Fibroblast of pulmonary artery (primary cell): ENCODE measurements around the gene SFXN1.

Experiments used
- DNase-seq: peaks from one replicate; pipeline ENCODE4 v3.0.0-alpha.2; 2010; ENCODE audit warnings: low read depth
- H3K4me3 ChIP-seq: replicated peaks from 2 replicates; pipeline ENCODE4 v1.5.1; 2011; ENCODE audit warnings: low read depth, mild to moderate bottlenecking, control low read depth, low read length, moderate library complexity
- CTCF ChIP-seq: IDR thresholded peaks from 2 replicates; pipeline ENCODE4 v1.5.1; 2011; ENCODE audit warnings: mild to moderate bottlenecking, control low read depth, low read length, inconsistent platforms; ENCODE audit errors: missing control alignments

SFXN1 gene, protein sequence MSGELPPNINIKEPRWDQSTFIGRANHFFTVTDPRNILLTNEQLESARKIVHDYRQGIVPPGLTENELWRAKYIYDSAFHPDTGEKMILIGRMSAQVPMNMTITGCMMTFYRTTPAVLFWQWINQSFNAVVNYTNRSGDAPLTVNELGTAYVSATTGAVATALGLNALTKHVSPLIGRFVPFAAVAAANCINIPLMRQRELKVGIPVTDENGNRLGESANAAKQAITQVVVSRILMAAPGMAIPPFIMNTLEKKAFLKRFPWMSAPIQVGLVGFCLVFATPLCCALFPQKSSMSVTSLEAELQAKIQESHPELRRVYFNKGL

DNA sequence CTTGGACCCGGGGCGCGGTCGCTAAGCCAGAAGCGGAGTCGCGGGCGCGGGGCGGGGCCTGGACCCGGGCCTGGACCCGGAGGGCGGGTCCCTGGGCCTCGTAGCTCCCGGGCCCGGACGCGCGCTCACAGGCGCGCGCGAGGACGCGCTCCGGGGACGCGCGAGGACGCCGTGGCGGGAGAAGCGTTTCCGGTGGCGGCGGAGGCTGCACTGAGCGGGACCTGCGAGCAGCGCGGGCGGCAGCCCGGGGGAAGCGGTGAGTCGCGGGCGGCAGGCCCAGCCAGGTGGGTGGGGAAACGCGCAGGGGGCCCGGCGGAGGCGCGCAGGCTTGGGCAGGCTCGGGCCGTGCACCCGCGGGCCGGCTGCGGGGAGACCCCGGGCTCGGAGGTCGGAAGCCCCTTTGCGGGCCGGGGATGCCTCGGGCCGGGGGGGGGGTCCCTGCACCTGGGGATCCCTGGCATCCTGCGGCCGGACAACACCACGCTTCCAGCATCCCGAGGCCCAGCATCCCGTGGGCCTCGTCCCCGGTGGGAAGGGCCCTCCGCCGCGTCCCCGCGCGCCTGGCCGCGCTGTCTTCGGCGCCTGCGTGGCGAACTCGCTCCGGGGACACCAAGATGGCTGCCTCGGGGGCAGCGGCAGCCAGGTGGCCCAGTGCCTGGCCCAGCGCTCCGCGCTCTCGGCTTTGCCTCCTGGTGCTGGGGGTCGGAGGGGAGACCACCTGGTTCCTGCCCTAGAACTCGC is at the start of gene SFXN1:
Gene SFXN1 (plus strand): TSS at position 177 of the 741 bp plus-strand sequence. CDS start 13,544 bp downstream, outside the sequence.
- peak within 1 kb of the TSS; percentile 89 for H3K4me3 ChIP-seq
- TF ChIP-seq CTCF, result no peak
- DNase-seq, result peak; percentile 68

DNA sequence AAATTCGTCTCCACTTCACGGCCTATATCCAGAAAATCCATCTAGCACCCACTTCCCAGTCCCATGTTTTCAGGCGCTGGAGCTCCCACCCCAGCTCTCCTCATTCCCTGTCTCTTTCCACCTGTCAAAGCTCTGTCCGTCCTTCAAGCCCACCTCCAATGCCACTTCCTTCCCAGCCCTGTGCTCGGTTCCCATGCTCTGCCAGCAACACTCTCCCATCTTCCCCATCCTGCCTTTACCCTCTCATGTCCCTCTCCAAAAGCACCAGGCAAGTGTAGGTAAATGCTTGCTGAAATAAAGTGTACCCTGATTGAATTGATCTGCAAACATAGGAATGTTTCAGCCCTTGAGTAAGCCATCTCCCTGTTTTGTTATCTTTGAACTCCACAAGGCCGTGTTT is 43.6 kb upstream of the SFXN1 start:
- DNase-seq, result no peak
- no peak for TF ChIP-seq CTCF
- H3K4me3 ChIP-seq, result no peak overlapping the region

- no peak for DNase-seq
- no peak for TF ChIP-seq CTCF
- no peak overlapping the region for H3K4me3 ChIP-seq
These were observed 42.0 kb upstream of the SFXN1 start for GRCh38 chr5:175436359-175436758.

DNA sequence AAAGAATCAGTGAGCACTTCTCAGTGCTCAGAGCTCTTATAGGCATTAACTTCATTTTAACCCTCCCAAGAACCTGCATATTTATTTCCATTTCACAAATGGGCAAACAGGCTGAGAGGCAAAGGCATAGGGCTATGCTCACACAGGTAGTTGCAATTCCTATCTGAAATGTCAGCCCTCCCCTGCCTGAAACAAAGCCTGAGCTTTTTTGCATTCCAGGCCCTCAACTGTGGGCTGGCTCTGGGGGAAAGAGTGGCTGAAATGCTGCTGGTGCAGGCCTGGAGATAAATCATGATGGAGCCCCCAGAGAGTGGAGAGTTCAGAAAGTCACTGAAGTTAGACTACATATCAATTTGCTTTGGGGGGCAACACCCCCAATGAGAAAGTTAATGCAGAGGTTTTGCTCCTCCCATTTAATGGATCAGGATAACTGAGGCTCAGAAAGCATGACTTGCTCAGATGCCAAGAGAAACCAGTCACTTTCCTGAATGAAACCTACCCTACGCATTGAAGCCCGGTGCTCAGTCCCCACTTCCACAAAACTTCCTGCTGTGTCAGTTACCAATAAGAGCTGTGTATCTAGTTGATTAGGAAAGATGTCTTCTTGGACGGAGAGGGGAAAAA is 40.0 kb upstream of the SFXN1 start:
- no peak for TF ChIP-seq CTCF
- H3K4me3 ChIP-seq, result no peak overlapping the region
- no peak for DNase-seq

GRCh38 chr5:175443514-175444059 is 34.8 kb upstream of the SFXN1 start:
- no peak for DNase-seq
- no peak for TF ChIP-seq CTCF
- no peak overlapping the region for H3K4me3 ChIP-seq

- DNase-seq, result peak; percentile 13
- no peak within 1 kb of the TSS for H3K4me3 ChIP-seq
- TF ChIP-seq CTCF, result peak; percentile 8
These were observed 34.1 kb upstream of the SFXN1 start, which contains the start of gene DRD1 for GRCh38 chr5:175444060-175444904. Gene DRD1 (minus strand): TSS chr5:175444182. CDS start chr5:175443099, 1,083 bp downstream.
